HG03354 (cell line): ENCODE results near the gene IL24.

Source experiments
- ATAC-seq: cut with Tn5 transposase; IDR thresholded peaks from one replicate; pipeline ENCODE4 v1.9.1; 2021; ENCODE audit warnings: mild to moderate bottlenecking; ENCODE audit not compliant: unreplicated experiment, poor library complexity, severe bottlenecking

IL24 gene

DNA sequence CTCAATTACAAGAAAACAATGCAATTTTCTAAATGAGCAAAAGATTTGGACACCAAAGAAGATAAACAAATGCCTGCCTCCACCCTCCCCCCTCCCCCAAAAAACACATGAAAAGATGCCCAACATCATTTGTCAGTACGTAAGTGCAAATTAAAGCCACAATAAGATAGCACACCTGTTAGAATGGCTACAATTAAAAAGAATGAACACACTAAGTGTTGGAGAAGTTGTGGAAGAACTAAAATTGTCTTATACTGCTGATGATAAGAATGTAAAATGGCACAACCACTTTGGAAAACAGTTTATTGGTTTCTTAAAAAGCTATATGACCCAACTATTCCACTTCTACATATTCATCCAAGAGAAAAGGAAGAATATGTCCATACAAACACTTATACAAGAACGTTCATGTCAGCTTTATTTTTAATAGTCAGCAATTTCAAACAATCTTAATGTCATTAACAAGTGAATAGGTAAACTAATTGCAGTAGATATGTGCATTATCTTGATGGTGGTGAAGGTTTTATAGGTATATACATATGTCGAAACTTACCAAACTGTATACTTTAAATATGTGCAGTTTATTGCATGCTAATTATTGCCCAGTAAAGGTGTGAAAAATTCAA, 21.4 kb upstream of the IL24 start:
- ATAC-seq: no peak

DNA sequence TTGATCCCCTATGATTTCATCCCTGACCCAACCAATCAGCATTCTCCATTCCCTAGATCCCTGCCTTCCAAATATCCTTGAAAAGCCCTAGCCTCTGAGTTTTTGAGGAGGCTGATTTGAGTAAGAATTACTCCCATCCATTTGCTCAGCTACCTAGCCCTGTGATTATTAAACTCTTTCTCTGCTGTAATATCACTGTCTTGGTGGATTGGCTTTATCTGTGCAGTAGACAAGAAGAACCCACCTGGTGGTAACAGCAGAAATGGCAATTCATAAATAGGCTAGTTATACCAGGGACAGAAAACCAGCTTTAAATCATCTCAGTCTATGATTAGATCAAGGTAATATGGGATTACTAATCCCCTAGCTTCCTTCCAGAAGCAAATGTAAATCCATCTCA, 18.8 kb upstream of the IL24 start:
- ATAC-seq: no peak

DNA sequence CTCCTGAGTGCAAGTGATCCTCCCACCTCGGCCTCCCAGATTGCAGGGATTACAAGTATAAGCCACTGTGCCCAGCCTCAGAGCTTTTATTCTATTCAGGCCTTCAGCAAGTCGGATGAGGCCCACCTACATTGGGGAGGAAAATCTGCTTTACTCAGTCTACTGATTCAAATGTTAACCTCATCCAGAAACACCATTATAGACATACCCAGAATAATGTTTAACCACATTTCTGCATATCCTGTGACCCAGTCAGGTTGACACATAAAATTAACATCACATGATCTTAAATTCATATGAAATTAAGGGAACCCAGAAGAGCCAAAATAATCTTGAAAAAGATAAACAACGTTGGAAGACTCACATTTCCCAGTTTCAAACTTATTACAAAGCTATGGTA, 16.9 kb upstream of the IL24 start:
- ATAC-seq: no peak

DNA sequence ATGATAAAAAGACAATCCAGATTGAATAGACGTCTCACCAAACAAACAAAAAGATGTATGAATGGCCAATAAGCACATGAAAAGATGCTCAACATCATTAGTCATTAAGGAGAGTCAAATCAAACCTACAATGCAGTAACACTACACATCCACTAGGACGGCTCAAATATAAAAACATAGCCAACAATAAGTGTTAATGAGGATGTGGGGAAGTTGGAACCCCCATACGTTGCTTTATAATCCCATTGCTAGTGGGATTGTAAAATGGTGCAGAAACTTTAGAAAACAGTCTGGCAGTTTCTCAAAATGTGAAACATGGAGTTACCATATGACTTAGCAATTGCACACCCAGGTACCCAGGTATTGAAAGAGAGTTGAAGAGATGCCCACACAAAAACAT, 14.7 kb upstream of the IL24 start:
- no peak for ATAC-seq

DNA sequence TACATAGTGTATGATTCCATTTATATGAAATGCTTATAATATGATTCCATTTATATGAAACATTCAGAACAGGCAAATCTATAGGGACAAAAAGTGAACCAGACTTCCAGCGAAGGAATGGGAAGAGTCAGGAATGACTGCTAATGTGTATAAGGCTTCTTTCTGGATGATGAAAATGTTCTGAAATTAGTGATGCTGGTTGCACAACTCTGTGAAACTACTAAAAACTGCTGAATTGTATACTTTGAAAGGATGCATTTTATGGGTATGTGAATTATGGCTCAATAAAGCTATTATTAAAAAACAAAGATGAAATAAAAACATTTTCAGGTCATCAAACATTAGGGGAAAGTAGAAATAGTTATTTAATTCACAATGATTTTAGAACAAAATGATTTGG, 14.1 kb upstream of the IL24 start:
- ATAC-seq: no peak

DNA sequence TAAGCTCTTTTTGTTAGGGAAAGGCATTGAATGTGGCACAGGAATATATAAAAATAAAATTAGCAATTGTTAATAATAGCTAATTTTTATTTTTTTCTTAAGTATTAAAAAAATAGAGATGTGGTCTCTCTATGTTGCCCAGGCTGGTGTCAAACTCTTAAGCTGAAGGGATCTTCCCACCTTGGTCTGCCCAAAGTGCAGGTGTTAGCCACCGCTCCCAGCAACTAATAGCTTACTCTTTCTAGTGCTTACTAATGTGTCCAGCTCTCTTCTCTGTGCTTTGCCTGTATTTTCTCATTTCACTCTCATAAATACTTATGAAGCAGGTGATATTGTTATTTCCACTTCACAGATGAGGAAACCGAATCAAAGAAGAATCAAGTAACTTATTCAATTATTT, 13.4 kb upstream of the IL24 start:
- no peak for ATAC-seq

DNA sequence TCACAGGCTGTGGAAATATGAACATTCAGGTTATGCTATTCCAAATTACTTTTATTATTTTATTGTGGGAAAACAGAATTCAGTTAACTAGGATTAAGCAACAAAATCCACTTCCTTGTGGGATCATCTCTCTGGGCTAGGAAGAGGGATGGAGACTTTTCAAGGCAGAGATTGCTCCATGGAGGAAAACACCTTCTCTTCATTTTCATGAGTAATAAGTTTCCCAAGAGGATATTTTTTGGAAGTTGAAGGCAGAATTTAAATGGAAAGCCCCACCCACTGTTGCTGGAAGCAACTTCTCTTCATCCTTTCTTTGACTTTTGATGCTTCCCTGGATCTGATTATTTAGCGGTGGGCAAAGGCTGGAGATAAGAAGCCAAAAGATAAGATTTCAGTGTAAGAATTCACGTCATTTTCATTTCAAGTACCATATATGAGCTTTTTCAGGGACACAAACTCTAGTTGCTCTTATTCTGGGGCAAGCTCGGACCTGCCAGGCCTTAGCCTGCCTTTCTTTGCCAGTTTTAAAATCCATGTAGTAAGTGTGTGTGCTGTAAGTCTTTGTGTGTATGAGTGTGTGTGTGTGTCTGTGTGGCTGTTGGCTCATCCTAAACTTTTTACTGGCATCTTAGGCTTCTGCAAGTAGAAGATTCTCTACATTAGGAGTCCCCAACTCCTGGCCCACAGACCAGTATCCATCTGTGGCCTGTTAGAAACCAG, 11.7 kb upstream of the IL24 start:
- no peak for ATAC-seq

DNA sequence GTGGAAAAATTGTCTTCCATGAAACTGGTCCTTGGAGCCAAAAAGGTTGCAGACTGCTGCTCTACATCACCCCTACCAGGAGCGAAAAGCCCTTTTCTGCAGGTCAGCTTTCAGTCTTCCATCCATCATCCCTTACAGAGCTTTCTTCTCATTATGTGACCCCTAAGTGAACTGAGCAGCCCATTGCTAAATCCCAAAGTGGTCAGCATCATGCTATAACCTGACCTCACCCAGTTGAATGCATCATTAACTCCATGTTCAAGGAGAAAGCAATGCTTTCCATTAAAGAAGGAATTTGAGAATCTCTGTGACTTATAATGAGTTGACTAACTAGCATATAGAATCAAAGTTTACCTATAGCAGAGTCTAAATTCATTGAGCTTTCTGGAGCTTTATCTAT, 10.4 kb upstream of the IL24 start:
- ATAC-seq: no peak

DNA sequence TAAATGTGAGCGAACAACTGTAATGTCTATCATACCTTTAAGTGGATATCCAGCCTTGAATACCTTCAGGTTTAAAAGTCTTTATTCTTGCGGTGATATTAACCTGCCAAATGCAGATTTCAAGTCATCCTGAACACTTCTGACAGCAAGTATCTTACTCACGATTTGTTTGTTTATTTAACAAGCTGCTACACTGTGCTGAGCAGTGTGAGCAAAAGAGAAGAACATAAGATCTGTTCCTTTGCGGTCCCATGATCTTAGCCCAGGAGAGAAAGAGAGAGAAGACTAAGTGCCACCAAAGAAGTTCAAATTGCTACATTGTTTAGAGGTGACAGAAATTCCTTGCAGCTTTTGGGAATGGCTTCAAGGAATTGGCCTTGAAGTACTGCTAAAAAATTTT, 9.5 kb upstream of the IL24 start:
- no peak for ATAC-seq

DNA sequence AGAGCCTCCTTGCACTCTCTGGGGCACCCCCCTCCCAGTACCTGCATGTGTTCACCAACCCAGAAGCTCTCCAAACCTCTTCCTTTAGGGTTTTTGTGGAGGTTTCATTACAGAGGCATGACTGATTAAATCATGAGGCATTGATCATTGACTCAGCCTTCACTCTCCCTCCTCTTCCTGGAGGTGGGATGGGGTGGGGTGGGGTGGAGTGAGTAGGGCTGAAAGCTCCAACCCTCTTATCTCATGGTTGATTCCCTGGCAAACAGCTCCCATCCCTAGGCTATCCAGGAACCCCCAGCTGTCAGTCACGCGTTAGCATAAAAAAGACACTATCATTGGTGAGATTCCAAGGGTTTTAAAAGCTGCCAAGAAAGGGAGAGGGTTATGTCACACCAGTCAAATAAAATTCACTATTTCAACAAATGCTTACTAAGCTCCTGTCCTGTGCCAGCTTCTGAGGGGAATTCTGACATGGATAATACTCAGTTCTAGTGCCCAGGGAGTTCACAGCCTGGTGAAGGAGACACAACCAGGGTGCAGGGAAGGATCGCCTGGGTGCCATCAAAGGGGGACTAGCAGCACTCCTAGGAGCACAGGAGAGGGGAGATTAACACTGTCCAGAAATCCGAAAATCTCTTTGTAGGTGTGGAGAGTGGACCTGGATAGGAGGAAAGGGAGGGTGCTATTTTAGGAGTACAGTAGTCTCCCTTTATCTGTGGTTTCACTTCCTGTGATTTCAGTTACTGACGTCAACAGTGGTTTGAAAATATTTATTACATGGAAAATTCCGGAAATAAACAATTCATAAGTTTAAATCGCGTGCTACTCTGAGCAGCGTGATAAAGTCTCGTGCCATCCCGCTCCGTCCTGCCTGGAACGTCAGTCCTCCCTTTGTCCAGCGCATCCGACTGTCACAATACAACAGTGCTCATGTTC, 6.8 kb upstream of the IL24 start:
- ATAC-seq: no peak

DNA sequence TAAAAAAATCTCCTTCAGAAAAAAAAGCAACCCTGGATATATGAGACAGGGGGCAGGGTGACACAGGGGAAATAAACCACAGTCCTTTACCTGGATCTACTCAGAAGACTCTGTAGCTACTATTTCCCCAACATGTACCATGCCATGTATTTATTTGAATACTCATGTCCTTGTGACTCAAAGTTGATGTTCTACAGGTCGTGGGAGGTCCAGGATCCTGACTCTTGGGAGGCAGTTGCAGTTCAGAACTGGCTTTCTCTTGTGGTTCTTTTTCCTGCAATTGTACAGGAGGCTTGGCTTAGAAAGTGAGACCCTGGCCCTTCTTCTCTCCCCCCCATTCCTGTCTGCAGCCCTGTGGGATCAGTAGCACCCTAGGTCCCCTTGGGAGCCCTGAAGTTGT, 5.8 kb upstream of the IL24 start:
- no peak for ATAC-seq

DNA sequence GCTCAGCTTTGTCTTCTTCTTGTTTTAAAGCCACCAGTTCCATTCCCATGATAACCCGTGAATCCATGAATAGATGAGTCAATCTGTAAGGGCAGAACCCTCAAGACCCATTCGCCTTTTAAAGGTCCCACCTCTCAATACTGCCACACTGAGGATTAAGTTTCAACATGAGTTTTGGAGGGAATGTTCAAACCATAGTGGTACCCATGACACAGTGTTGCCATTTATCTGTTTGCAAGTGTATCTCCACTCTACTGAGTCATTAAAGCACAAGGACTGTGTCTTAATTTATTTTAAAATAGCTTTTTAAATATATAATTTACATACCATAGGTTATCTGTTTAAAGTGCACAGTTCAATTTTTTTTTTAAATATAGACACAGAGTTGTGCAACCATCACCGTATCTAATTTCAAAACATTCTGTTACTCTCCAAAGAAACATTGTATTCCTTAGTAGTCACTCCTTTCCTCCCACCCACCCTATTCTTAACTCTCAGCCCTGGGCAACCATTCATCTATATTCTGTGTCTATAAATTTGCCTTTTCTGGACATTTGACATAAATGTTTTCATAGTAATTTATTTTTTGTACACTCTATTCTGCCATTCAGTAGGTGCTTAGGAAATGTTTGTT, 4.8 kb upstream of the IL24 start:
- ATAC-seq: no peak

DNA sequence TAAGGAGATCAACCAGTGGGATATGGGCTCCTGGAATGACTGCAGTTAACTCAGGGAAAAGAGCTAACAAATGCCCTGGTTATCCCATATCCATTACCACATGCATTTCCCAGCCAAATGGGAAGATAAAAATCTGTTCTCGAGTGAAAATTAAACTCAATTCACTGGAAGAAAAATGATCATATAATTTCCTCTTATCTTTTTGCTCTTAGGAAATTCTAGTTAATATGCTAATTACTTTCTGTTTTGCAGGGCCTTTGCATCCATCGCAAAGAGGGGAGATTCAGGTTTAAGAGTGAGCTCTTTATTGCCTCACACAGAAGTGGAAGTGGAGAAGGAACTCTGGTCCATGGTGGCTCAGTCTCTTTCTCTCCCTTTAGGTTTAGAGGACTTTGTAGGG, 3.9 kb upstream of the IL24 start:
- no peak for ATAC-seq

DNA sequence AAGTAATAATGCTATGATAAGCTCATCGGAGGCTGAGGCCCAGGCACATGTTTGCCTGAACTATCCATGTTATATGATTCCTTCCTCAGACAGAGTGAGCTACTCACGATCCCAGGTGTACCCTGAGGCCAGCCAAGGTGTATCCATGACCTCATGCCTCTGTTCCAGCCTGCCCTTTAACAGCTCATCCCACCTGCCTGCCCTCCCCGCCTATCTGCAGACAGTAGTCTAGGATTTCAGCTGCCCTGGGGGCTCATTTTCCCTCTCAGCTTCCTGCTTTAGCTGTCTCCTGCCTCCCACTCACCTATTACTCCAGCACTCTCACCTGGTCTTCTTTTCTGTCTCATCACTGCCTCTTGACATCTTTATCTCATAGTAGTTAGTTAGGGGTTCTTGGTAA, 1.9 kb upstream of the IL24 start:
- no peak for ATAC-seq

DNA sequence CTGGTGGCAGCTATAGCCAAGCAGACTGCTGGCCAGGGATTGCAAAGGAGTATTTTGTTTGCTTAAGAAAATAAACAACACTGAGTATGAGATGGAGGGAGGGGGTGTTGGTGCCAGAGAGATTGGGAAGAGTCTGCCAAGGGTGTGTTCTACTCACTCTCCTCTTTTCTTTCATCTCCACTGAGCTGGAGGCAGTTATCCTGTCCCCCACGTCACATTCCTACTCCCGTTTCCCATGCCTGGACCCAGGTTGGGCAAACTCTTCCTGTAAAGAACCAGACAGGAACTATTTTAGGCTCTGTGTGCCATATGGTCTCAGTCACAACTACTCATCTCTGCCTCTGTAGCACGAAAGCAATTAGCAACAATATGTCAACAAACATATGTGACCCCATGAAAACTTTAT, 1.4 kb upstream of the IL24 start:
- ATAC-seq: no peak

DNA sequence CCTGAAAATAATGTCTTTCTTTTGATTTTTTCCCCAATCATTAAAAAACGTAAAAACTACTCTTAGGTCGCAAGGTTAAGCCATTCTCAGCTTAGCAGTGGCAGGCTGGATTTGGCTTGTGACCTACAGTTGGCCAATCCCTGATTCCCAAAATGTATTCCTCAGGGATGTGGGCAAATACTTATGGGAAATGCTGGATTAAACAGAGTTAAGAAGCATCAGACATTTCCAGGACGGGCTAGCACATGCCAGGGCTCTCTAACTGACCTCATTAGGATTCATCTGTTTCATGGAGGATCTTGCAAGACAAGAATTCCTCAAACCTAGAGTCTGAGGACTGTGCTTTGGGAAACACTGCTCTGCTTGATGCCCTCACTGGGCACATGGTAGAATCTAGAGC, 982 bp upstream of the IL24 start:
- ATAC-seq: no peak

DNA sequence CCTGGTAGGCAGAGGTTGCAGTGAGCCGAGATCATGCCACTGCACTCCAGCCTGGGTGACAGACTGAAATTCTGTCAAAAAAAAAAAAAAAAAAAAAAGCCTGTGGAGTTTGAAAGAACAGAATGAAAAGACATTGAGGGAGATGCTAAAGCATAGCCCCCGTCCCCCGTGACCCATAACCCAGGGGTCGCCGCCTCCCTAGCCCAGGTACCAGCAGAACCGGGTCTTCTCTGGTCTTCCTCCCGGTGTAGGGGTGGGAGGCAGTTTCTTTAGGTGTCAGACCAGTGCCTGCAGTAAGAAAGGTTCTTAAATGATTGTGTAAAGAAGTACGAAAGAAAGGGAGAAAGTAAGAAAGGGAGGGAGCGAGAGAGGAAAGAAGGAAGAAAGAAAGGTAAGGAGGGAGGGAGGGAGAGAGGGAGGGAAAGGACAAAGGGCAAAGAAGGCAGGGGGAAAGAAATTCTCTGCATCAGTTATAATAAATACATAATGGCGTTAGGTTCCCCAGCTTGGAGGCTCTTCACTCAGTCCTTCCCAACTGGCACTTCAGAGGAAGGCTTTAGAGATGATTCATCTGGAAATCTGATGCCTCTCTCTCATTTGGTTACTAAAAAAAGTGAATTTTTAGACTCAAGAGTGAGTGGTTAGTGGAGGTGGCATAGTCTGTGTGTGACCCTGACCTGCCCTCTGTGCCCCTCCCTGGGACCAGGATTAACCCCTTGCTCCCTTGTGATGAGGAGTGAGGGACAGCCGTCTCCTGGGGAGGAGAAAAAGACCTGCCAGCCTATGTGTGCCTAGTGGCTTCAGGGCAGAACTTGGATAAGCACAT, 1.1 kb downstream of the IL24 start:
- no peak for ATAC-seq

DNA sequence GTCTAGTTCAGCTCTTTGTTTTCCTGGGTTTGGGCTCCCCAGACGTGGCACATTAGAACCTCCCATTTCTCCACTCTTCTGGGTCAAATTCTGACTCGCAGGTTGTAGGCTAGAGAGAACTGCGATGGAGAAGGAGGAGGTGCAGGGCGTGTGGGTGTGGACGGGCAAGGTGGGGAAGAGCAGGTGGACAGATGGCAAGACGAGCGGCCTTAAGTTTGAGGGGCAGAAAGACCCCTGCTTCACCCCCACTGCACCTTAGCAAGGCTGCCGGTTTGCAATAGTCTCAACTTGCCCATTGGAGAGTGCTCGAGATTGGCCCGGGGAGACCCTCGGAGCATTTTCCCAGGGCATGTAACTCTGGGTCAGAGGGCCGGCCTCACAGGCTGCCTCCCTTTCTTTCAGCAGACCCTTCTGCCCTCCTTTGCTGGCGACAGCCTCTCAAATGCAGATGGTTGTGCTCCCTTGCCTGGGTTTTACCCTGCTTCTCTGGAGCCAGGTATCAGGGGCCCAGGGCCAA, 1.7 kb downstream of the IL24 start:
- ATAC-seq: no peak

DNA sequence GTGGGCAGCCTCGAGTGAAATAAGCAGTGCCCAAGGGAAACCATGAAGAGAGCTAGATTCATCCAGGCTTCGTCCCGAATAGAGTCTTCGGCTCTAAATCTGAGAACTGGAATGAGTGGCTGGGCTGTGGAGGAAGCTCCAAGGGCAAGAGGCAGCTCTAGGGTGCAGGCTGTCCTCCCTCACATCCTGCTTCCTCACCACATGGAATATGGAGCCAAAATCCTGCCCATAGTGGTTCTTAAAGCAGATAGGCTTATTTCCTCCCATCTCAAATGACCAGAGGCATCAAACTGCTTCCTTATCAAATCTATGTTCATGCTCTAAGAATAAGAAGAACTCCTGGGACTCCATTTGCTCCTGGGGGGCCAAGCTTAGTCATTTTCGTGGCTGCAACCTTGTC, 2.5 kb downstream of the IL24 start:
- no peak for ATAC-seq
